NT2/D1 (cell line): ENCODE results near the gene WDR48.

Experiments
- DNase-seq: peaks from one replicate; pipeline ENCODE4 v3.0.0-alpha.2; 2011; ENCODE audit warnings: low read depth, low spot score
- H3K27me3 ChIP-seq: 2 replicates; pipeline ENCODE4 v1.6.0; 2011; ENCODE audit warnings: mild to moderate bottlenecking; ENCODE audit not compliant: insufficient read length, insufficient read depth
- H3K36me3 ChIP-seq: 2 replicates; pipeline ENCODE4 v1.6.1; 2011; ENCODE audit warnings: mild to moderate bottlenecking, low read length, mixed read lengths; ENCODE audit not compliant: insufficient read depth, insufficient read length
- H3K4me1 ChIP-seq: 2 replicates; pipeline ENCODE4 v1.5.1; 2011; ENCODE audit not compliant: insufficient read depth, insufficient read length
- H3K4me3 ChIP-seq: 2 replicates; pipeline ENCODE4 v1.5.1; 2011; ENCODE audit warnings: low read depth; ENCODE audit not compliant: insufficient read length
- H3K9ac ChIP-seq: 2 replicates; pipeline ENCODE4 v1.6.0; 2011; ENCODE audit warnings: low read depth; ENCODE audit not compliant: insufficient read length
- H3K9me3 ChIP-seq: 2 replicates; pipeline ENCODE4 v1.5.1; 2011; ENCODE audit warnings: mild to moderate bottlenecking, low read length; ENCODE audit not compliant: insufficient read depth
- SUZ12 ChIP-seq: IDR thresholded peaks from 2 replicates; pipeline ENCODE4 v1.6.1; 2011; ENCODE audit not compliant: insufficient read length, insufficient read depth; ENCODE audit errors: extremely low read depth
- YY1 ChIP-seq: IDR thresholded peaks from 2 replicates; pipeline ENCODE4 v1.6.1; 2011; ENCODE audit not compliant: insufficient read length, insufficient read depth
- ZNF274 ChIP-seq: IDR thresholded peaks from 2 replicates; pipeline ENCODE4 v1.6.1; 2011; ENCODE audit warnings: mild to moderate bottlenecking, low read depth, low read length

WDR48 gene

DNA sequence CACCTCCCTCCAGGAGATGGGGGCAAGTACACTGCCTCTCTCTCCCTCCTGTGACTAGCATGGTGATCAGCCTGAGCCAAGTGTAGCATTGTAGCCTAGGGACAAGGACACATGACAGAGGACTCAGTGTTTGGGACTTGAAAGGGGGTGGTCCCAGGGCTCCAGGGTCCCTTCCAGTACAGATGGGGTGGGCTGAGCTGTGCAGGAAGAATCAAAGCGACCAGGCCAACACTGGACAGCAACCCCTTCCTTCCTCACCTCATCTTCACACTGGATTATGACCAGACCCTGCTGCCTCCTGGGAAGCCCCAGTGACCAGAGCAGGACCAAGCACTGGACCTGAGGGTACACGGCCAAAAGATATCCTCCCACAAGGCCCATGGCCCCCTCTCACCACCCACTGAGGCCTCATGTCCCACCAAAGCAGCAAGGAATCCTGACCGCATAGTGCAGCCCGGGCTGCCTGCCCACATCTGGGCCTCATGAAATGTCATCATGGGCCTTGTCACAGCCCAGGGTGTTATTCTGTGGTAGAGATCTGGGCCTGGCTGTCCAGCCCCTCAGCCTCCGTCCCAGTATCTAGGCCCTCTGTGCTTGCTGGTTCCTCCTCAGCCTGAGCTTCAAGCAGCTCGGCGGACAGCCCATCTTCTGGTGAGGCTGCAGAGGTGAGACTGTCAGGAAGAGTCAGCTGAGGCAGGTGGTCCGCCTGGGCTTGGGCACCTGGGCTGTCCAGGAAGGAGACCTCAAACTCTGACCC, 46.1 kb downstream of the WDR48 start:
- Histone ChIP-seq H3K27me3 (no peaks in the 10 kb centered on the region), H3K4me1 (peaks cover 15% of the 10 kb centered on the region), H3K9me3 (no peaks in the 10 kb centered on the region), H3K9ac (no peak overlapping the region), H3K4me3 (no peak overlapping the region), H3K36me3 (peaks cover 87% of the 10 kb centered on the region)
- TF ChIP-seq ZNF274 (no peak), YY1 (no peak), SUZ12 (no peak)
- DNase-seq: no peak

DNA sequence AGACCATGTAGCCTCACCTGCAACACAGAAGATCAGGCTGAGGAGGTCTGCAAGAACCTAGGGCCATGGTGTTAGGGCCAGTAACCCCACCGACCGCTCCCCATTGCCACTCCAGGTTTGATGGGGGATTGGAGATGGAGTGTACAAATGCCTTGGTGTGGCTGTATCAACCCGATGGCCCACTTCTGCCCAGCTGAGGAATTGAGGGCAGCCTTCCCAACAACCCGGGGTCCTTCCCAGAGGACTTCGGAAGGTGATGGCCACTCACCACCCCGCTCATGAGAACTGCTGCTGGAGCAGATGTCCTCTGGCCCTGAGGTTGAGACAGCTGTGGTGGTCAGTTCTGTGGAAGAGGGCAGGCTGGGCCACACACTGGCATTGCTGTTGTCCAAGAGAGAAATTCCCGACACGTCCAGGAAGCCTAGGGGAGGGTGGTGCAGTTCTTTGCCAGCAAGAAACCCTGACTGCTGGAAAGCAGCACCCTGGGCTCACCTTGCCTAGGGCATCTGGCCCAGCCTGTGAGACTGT, 46.7 kb downstream of the WDR48 start:
- DNase-seq: no peak
- peaks cover 82% of the 10 kb centered on the region for H3K36me3 ChIP-seq

DNA sequence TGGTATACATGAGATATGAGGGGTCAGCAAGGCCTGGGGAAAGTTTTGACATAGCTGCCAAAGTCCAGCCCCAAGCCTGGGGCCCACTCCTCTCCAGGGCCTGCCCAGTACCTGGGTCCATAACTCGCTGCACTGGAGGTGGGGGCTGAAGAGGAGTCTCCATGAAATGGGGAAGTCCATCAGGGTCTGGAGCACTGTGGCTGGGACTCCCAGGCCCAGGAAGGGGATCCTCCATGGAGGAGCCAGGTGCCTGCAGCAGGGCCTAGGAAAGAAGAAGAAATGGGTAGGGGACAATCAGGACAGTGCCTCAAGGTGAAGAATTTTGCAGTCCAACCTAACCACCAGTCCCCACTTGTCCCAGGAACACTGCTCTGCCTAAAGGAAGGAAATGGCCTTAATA, 47.4 kb downstream of the WDR48 start:
- no peak for DNase-seq

More for the DNA sequence above, 46.7 kb downstream of the WDR48 start:
- Histone ChIP-seq H3K9me3 (no peaks in the 10 kb centered on the region), H3K9ac (no peak overlapping the region), H3K27me3 (no peaks in the 10 kb centered on the region), H3K4me1 (peaks cover 17% of the 10 kb centered on the region), H3K4me3 (no peak overlapping the region)
- TF ChIP-seq ZNF274 (no peak), SUZ12 (no peak), YY1 (no peak)

GRCh38 chr3:39099738-39100499, 48.1 kb downstream of the WDR48 start:
- H3K4me1 ChIP-seq: peaks cover 17% of the 10 kb centered on the region
- DNase-seq: no peak
- no peaks in the 10 kb centered on the region for H3K27me3 ChIP-seq
- H3K36me3 ChIP-seq: peaks cover 70% of the 10 kb centered on the region
- no peaks in the 10 kb centered on the region for H3K9me3 ChIP-seq
- H3K4me3 ChIP-seq: no peak overlapping the region
- no peak for TF ChIP-seq YY1
- no peak overlapping the region for H3K9ac ChIP-seq

More for the DNA sequence above, 47.4 kb downstream of the WDR48 start:
- Histone ChIP-seq H3K27me3 (no peaks in the 10 kb centered on the region), H3K9ac (no peak overlapping the region), H3K4me3 (no peak overlapping the region), H3K36me3 (peaks cover 76% of the 10 kb centered on the region), H3K4me1 (peaks cover 17% of the 10 kb centered on the region), H3K9me3 (no peaks in the 10 kb centered on the region)
- TF ChIP-seq SUZ12: no peak
- TF ChIP-seq YY1: no peak

DNA sequence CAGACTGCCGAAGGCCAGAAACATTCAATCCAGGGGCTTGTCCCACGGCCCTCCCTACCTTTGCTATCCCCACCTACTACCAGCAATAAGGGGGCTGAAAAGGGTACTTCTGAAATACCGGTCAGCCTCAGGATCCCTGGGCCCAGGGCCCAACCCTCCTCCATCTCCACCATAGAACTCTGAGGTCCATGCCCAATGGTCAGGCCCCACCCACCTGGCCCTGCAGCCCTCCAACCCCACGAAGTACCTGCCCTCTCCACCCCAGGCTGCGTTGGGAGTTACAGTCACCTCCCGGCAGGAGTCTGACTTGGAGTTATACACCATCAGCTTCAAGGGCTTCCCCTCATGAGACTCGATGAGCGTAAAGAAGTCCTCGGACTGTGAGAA, 48.7 kb downstream of the WDR48 start:
- no peak for DNase-seq
- Histone ChIP-seq H3K9me3 (no peaks in the 10 kb centered on the region), H3K4me1 (peaks cover 17% of the 10 kb centered on the region), H3K36me3 (peaks cover 64% of the 10 kb centered on the region), H3K27me3 (no peaks in the 10 kb centered on the region), H3K4me3 (no peak overlapping the region), H3K9ac (no peak overlapping the region)
- TF ChIP-seq SUZ12 (no peak), ZNF274 (no peak), YY1 (no peak)

DNA sequence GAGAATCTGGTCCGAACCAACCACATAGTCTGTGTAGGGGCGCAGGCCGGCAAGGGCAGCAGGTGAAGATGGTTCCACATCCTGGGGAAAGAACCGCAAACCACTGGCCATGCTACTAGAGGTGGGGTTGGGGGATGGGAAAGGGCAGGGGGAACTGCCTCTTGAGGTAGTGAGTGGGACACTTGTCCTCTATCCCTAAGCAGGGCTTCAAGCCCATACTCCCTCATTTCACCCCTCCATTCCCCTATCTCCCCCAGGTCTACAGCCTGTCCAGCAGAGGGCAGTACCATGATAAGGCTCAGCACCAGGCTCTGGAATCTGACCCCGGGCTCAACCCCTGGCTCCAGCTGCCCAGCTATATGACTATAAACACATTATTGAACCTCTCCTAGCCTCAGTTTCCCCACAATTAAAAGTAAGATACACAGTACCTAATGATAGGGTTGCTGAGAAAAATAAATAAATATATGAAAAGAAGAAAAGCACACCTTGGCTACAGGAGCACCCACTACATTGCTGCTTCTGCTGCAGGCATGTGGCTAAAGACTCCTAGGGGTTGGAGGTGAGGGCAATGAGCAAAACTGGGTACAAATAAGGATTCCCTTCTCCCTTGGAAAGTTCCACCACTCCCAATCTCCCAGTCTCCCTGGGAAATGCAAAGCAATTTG, 49.3 kb downstream of the WDR48 start:
- DNase-seq: no peak
- H3K27me3 ChIP-seq: no peaks in the 10 kb centered on the region

DNA sequence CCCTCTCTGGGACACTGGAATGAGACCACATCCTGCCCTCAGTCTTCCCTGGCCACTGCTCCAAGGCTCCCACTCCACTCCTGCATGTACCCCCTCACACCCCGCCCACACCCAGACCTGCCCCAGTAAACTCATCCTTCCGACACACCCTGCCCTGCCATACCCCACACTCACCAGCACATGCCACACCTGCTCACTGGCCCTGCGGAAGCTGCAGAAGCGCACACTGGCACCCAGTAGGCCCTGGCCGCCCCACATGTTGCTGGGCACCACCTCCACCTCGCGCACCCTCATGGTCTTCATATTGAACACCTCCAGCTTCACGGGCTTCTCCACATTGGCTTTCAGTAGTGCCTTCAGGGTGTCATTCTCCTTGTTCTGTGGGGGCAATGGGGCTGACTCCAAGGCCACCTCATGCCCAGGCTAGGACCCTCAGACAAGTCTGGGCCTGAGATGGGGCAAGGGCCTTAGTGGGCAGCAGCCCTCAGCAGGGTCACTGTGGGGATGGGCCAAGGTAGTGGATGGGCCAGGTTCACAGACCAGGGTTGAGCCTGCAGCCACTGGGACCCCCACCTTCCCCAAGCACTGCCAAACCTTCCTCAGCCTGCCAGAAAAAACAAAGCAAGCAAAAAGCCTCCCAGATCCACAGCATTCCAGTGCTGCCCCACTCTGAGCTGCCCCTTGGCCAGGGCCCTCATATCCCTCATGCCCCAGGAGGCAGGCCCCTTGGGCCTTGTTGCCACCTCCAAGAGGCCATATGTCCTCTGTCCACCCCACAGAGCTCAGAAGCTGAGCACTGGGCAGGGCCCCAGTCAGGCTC, 50.9 kb downstream of the WDR48 start:
- peaks cover 9% of the 10 kb centered on the region for H3K4me1 ChIP-seq
- no peak overlapping the region for H3K4me3 ChIP-seq
- peaks cover 44% of the 10 kb centered on the region for H3K36me3 ChIP-seq
- H3K27me3 ChIP-seq: peaks cover 8% of the 10 kb centered on the region
- H3K9ac ChIP-seq: no peak overlapping the region
- DNase-seq: no peak
- TF ChIP-seq YY1: no peak
- H3K9me3 ChIP-seq: no peaks in the 10 kb centered on the region

More for the DNA sequence above, 49.3 kb downstream of the WDR48 start:
- Histone ChIP-seq H3K9me3 (no peaks in the 10 kb centered on the region), H3K9ac (no peak overlapping the region), H3K36me3 (peaks cover 58% of the 10 kb centered on the region), H3K4me3 (no peak overlapping the region), H3K4me1 (peaks cover 14% of the 10 kb centered on the region)
- TF ChIP-seq ZNF274: no peak
- no peak for TF ChIP-seq SUZ12
- no peak for TF ChIP-seq YY1
